Body of pancreas (tissue), 4 donors: ENCODE measurements around the gene ADNP. TPM values are rescaled to one million over a fixed set of nuclear protein-coding genes. Genes with fewer than 3 reads are reported as not detected.

ENCODE experiments used
- ATAC-seq: fragments of 150-250 bp; one replicate; pipeline ENCODE4 v1.9.1; 2016
- DNase-seq, 4 donors: peaks; one replicate each; pipeline ENCODE4 v3.0.0-alpha.2; 2019
- H3K27ac ChIP-seq, 4 donors: fragments of 200-600 bp; sonication (generic); 1 replicate in 3 of 4; 2 replicates in 1 of 4; pipeline versions ENCODE4 v1.5.1 to v1.6.1; 2016 to 2019; ENCODE audit warnings: mild to moderate bottlenecking in 1 of 4, mixed read lengths in 1 of 4, moderate library complexity in 1 of 4
- H3K27me3 ChIP-seq, 2 donors: fragments of 200-600 bp; sonication (generic); one replicate each; pipeline ENCODE4 v1.6.0; 2016; ENCODE audit warnings: mild to moderate bottlenecking in 1 of 2
- H3K36me3 ChIP-seq, 2 donors: fragments of 200-600 bp; sonication (generic); replicated peaks in 1 of 2; 2 replicates each; pipeline ENCODE4 v1.5.1; 2016; ENCODE audit warnings: low read depth in 2 of 2; ENCODE audit not compliant: insufficient read depth in 1 of 2
- H3K4me1 ChIP-seq: fragments of 200-600 bp; sonication (generic); one replicate; pipeline ENCODE4 v1.6.0; 2016
- H3K4me3 ChIP-seq, 2 donors: fragments of 200-600 bp; sonication (generic); 1 replicate in 1 of 2; 2 replicates in 1 of 2; pipeline ENCODE4 v1.5.1; 2016 to 2019
- H3K9me3 ChIP-seq, 3 donors: fragments of 200-600 bp; sonication (generic); 1 replicate in 2 of 3; 2 replicates in 1 of 3; pipeline ENCODE4 v1.5.1; 2016
- CTCF ChIP-seq, 7 experiments: fragments of 450-650 bp in 4 of 7; fragments of 200-600 bp in 3 of 7; sonication (generic) in 3 of 7; IDR thresholded peaks; one replicate each; pipeline ENCODE4 v1.5.1; 2016 to 2019; ENCODE audit warnings: antibody characterized with exemption in 7 of 7
- POLR2A ChIP-seq, 3 donors: fragments of 450-650 bp; IDR thresholded peaks; one replicate each; pipeline ENCODE4 v1.6.1; 2016; ENCODE audit warnings: antibody characterized with exemption in 3 of 3, mild to moderate bottlenecking in 2 of 3
- WGBS, 2 donors: methylation state at CpG; one replicate each; pipeline ENCODE4 v1.1.5; 2017; 5-methylcytosine and 5-hydroxymethylcytosine counted together
- intact Hi-C: fragments of 100-400 bp; cut with DNase I; formaldehyde crosslinking; loops from one replicate; pipeline ENCODE4 v1.15.1; 2023
- total RNA-seq, 2 donors: library from RNA; depleted of rRNA; stranded (reverse); fragments of >200 nt; gene quantifications; one replicate each; pipeline ENCODE4 v1.1.0, GENCODE V29; 2016

Gene ADNP
- total RNA-seq, 2 donors from 2014 or later = 28.0 to 28.7 TPM

DNA sequence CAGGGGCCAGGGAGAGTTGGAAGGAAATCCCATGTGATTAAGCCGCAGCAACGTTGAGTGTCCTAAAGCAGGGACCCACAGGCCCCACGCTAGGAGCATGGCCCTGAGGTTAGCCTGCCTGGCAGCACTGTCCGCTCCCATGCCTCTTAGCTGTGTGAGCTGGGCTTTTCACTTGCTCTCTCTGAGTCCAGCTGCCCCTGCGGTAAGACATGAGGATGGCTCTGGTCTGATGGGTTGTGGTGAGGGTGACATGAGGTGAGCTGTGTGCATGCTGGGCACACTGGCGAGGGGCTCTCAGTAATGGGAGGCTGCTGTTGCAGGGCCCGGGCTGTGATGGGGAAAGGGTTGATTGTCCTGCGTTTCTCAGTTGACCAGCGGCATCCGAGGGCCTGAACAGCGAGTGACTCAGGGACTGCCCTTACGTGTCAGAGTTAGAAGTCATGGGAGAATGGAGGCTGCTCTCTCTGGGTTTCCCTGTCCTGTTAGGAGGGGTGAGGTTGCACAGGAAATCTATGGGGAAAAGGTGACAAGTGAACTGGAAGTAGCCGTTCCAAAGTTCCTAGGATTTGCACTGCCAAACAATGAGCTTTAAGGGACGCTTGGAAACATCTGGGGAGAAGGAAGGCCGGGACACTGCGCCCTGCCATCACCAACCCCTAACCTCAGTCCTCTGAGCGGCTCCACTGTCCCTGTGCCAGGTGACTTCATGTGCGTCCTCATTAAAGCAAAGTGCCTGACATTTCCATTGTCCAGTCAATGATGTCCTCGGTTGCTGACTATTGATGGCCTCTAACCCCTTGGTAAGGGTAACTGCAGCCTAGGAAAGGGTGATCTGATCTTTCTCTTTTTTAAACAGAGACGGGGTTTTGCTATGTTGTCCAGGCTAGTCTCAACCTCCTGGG is 51.3 kb downstream of the ADNP start:
- intact Hi-C loops = no loop called here
- no peaks in the 10 kb centered on the region for H3K27me3 ChIP-seq
- H3K36me3 ChIP-seq = no peaks in the 10 kb centered on the region
- no peaks in the 10 kb centered on the region for H3K4me1 ChIP-seq
- WGBS, 2 donors = 84 to 90% methylated on average over 15 to 20 of the region's 20 CpGs
- H3K27ac ChIP-seq = no peak overlapping the region
- H3K4me3 ChIP-seq = no peak overlapping the region
- TF ChIP-seq POLR2A (IDR thresholded peaks at IDR 0.05) = no peak
- TF ChIP-seq CTCF (IDR thresholded peaks at IDR 0.05) = no peak
- DNase-seq = no peak
- ATAC-seq = no peak
- H3K9me3 ChIP-seq = no peaks in the 10 kb centered on the region

- ATAC-seq (no peak), DNase-seq (no peak)
- intact Hi-C loops = no loop called here
- Histone ChIP-seq H3K27me3 (no peaks in the 10 kb centered on the region), H3K4me1 (no peaks in the 10 kb centered on the region), H3K4me3 (no peak overlapping the region), H3K9me3 (no peaks in the 10 kb centered on the region), H3K27ac (no peak overlapping the region), H3K36me3 (no peaks in the 10 kb centered on the region)
- WGBS, 2 donors = 92 to 97% methylated on average over 6 of the region's 6 CpGs
- TF ChIP-seq POLR2A (IDR thresholded peaks at IDR 0.05) (no peak), CTCF (IDR thresholded peaks at IDR 0.05) (no peak)
Measured at GRCh38 chr20:50877232-50877743, 53.9 kb downstream of the ADNP start.

GRCh38 chr20:50876816-50877215 is 54.4 kb downstream of the ADNP start:
- intact Hi-C loops = no loop called here
- ATAC-seq = no peak
- Histone ChIP-seq H3K27me3 (no peaks in the 10 kb centered on the region), H3K9me3 (no peaks in the 10 kb centered on the region), H3K4me3 (no peak overlapping the region), H3K4me1 (no peaks in the 10 kb centered on the region), H3K27ac (no peak overlapping the region), H3K36me3 (no peaks in the 10 kb centered on the region)
- 91 to 93% methylated on average over 2 to 7 of the region's 7 CpGs for WGBS, 2 donors
- TF ChIP-seq CTCF (IDR thresholded peaks at IDR 0.05) (no peak), POLR2A (IDR thresholded peaks at IDR 0.05) (no peak)
- DNase-seq = no peak

GRCh38 chr20:50876063-50876685 is 55.1 kb downstream of the ADNP start:
- intact Hi-C loops = no loop called here
- 86 to 91% methylated on average over 19 of the region's 19 CpGs for WGBS, 2 donors

More at GRCh38 chr20:50876063-50876685, 55.1 kb downstream of the ADNP start:
- Histone ChIP-seq H3K4me3 (no peak overlapping the region), H3K4me1 (no peaks in the 10 kb centered on the region), H3K9me3 (no peaks in the 10 kb centered on the region), H3K27ac (no peak overlapping the region), H3K36me3 (no peaks in the 10 kb centered on the region), H3K27me3 (no peaks in the 10 kb centered on the region)
- ATAC-seq (no peak), DNase-seq (no peak)
- TF ChIP-seq POLR2A (IDR thresholded peaks at IDR 0.05) (no peak), CTCF (IDR thresholded peaks at IDR 0.05) (no peak)
